Measurements from ENCODE around the gene NDUFS7.

Gene NDUFS7

DNA sequence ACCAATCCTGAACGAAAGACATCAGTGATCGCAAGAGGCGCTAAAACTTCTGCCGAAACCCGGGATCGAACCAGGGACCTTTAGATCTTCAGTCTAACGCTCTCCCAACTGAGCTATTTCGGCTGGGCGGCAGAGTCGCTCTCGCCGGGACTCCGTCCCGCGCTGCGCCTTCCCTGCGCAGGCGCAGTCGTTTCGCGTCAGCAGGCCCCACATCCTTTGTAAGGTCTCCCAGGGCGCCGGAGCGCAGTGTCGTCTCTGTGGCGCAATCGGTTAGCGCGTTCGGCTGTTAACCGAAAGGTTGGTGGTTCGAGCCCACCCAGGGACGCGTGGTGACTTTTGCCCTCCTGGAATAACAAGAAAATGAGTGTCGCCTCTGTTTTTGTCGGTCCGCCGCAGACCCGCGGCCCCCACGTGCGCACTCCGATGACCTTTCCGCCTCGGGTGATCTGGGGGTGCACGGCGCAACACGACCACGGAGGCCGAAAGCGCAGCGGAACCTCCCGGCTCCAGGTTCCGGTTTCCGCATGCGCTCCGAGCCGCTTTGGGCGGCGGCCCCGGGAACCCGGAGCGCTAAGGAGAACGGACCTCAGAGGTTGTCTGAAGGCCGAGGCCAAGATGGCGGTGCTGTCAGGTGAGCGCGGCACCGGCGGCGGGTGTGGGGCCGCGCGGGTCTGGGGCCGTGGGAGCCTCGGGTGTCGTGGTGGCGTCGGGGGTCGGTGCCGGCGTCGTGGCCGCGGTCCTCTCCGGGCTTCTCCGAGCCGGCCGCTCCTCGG lies at the start of gene NDUFS7:
NDUFS7 (plus strand) TSS at position 596 of the 773 bp plus-strand sequence; CDS start at position 616, 20 bp downstream.
- H3K4me3 ChIP-seq: peak within 1 kb of the TSS; percentile 90
- H3K27ac ChIP-seq: peak within 1 kb of the TSS; percentile 84 to 93
- TF ChIP-seq, protein P1, sequence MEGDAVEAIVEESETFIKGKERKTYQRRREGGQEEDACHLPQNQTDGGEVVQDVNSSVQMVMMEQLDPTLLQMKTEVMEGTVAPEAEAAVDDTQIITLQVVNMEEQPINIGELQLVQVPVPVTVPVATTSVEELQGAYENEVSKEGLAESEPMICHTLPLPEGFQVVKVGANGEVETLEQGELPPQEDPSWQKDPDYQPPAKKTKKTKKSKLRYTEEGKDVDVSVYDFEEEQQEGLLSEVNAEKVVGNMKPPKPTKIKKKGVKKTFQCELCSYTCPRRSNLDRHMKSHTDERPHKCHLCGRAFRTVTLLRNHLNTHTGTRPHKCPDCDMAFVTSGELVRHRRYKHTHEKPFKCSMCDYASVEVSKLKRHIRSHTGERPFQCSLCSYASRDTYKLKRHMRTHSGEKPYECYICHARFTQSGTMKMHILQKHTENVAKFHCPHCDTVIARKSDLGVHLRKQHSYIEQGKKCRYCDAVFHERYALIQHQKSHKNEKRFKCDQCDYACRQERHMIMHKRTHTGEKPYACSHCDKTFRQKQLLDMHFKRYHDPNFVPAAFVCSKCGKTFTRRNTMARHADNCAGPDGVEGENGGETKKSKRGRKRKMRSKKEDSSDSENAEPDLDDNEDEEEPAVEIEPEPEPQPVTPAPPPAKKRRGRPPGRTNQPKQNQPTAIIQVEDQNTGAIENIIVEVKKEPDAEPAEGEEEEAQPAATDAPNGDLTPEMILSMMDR (IDR thresholded peaks at IDR 0.05): no peak
- DNase-seq (ENCODE audit: low spot score): peak; percentile 93

DNA sequence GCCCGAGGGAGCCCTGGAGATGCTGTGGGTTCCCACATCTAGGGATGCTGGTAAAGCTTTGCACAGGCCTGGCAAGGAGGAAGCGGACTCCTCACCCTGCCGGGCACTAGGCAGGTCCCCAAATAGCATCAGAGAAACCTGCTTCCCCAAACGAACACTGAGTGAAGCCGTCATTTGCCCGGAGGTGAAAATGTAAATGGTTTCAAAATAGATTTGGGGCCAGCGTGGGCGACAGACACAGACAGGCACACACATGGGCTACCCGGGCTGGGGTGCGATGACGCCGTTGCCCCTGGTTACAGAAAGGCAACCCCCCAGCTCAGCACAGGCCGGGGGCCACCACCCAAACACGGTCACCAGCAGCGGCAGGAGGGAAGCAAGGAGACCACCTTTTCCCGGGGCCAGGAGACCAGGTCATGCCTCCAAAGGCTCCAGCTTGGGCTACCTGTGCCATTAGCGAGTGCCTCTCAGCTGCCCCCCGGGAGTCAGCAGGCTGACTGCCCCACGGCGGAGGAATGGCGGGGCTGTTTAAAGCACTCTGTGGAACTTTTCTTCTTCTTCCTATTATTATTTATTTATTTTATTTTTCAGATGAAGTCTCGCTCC lies 47.5 kb upstream of the NDUFS7 start:
- TF ChIP-seq, protein P1 (IDR thresholded peaks at IDR 0.05): no peak
- H3K4me3 ChIP-seq: no peak overlapping the region
- DNase-seq (ENCODE audit: low spot score): no peak
- H3K27ac ChIP-seq: no peak overlapping the region

DNA sequence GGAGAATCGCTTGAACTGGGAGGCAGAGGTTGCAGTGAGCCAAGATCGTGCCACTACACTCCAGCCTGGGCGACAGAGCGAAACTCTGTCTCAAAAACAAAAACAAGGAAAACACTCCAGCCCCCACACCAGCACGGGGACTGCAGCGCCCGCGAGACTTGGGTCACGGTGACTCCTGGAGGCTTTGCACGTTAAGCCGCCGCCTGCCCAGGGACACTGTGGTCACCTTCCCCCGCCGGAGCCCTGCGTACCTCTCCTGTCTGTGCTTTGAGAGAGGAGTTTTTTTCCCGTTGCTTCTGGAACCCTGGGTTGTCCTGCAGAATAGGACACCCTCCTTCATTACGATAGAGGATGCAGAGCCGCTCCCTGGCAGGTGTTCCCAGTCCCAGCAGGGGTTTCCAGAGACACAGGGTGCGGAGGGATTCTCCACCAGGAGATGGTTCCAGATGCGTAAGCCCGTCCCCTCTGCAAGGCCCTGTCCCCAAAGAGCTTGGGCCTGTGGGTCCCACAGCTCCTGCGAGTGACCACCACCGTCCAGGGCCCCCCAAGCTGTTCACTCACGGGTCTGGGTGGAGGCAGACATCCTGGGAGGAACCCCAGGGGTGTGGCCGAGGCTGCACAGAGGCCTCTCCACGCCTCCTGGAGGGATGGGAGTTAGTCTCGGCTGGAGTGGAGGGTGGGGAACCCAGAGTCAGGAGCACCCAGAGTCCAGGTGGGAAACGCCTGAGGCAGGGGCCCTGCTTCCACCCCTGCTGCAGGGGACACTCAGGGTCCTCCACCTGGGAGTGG lies 42.8 kb upstream of the NDUFS7 start:
- Histone ChIP-seq H3K27ac (no peak overlapping the region), H3K4me3 (no peak overlapping the region)
- TF ChIP-seq, protein P1 (IDR thresholded peaks at IDR 0.05): no peak
- no peak for DNase-seq (ENCODE audit: low spot score)

DNA sequence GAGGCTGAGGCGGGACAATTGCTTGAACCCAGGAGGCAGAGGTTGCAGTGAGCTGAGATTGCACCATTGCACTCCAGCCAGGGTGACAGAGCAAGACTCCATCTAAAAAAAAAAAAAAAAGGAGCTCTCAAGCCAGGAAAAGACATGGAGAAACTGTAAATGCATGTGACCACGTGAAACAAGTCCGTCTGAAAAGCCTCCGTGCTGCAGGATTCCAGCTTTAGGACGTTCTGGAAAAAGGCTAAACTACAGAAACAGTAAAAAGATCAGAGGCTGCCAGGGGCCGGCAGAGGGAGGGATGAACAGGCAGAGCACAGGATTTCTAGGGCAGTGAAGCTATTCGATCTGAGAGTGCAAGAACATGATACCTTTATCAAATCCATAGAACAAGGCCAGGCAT lies 40.7 kb upstream of the NDUFS7 start:
- TF ChIP-seq, protein P1 (IDR thresholded peaks at IDR 0.05): no peak
- Histone ChIP-seq H3K4me3 (no peak overlapping the region), H3K27ac (no peak overlapping the region)
- DNase-seq (ENCODE audit: low spot score): no peak

DNA sequence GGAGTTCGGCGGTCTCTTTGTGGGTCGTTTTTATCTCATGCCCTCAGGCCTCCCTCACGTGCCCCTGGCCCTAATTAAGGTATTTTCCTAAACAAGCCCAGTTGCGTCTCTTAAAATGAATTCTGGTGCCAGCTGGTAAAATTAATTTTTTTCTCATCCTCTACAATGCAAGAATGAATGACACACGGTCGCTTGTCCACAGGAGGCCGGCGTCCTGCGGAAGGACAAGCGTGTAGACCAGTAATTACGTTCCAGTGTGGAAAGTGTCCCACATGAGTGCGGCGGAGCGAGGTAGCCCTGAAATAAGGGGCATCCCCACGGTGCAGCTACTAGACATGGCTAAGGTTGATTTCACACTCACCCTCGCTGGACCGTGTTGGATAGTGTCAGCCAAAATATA lies 34.5 kb upstream of the NDUFS7 start:
- no peak overlapping the region for H3K4me3 ChIP-seq
- no peak overlapping the region for H3K27ac ChIP-seq
- no peak for DNase-seq (ENCODE audit: low spot score)
- TF ChIP-seq, protein P1 (IDR thresholded peaks at IDR 0.05): no peak

DNA sequence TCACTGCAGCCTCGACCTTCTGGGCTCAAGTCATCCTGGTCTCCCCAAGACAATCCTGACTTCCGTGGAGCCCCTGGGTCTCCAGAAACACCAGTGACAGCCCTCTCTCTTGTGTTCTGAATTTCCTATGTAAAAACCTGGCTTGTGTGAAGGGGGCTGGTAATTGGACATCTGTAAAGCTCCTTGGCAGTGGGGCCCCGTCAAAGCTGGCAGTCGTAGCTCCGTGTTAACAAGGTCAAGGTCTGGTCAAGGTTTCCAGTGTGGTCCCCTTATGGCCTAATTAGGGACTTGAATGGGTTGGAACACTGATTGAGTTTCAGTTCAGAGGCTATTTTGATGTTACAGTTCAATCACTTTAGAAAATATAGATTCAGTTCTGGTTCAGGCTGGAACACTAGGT lies 32.8 kb upstream of the NDUFS7 start:
- TF ChIP-seq, protein P1 (IDR thresholded peaks at IDR 0.05): no peak
- DNase-seq (ENCODE audit: low spot score): no peak
- Histone ChIP-seq H3K4me3 (no peak overlapping the region), H3K27ac (no peak overlapping the region)

All from coronary artery (tissue), 2 donors.